IMR-90 (cell line): ENCODE measurements around the gene PRKACB. TPM values are rescaled to one million over a fixed set of nuclear protein-coding genes. Genes with fewer than 3 reads are reported as not detected.

ENCODE experiments used
- ATAC-seq: fragments of 200-7000 bp; cut with Tn5 transposase; 2 replicates; pipeline ENCODE4 v1.9.1; 2020; ENCODE audit warnings: low read depth, mild to moderate bottlenecking, moderate library complexity
- BruUV-seq: library from RNA; stranded (reverse); fragments of 400-500 nt; replicated peaks from 2 replicates; lab custom pipeline; 2021; lab: Mats Ljungman, UMichigan
- CTCF ChIA-PET: fragments of 300-600 bp; formaldehyde crosslinking; extraction: SDS; loops from one replicate; lab custom pipeline; 2021; ENCODE audit warnings: antibody characterized with exemption; lab: Yijun Ruan, JAX
- POLR2A ChIA-PET: fragments of 300-600 bp; sonication (Branson Sonifier 250); formaldehyde crosslinking; loops from one replicate; lab custom pipeline; 2022; ENCODE audit warnings: antibody characterized with exemption; ENCODE audit not compliant: unreplicated experiment; lab: Charles Lee
- DNase-seq: peaks from one replicate; pipeline ENCODE4 v3.0.0; 2013
- H2AFZ ChIP-seq: replicated peaks from 2 replicates; pipeline ENCODE3; 2013; ENCODE audit warnings: low read length, mild to moderate bottlenecking; ENCODE audit not compliant: poor library complexity
- H2AK5ac ChIP-seq: 2 replicates; pipeline ENCODE4 v1.6.1; 2013; ENCODE audit warnings: low read depth, low read length, inconsistent platforms
- H2AK9ac ChIP-seq: replicated peaks from 2 replicates; pipeline ENCODE3; 2013; ENCODE audit warnings: mild to moderate bottlenecking, low read depth, low read length, moderate library complexity; ENCODE audit not compliant: poor library complexity
- H2BK120ac ChIP-seq: 2 replicates; pipeline ENCODE4 v1.6.1; 2013; ENCODE audit warnings: low read depth, low read length, inconsistent platforms
- H2BK15ac ChIP-seq: 3 replicates; pipeline ENCODE4 v1.6.1; 2013; ENCODE audit warnings: low read depth, low read length, inconsistent platforms
- H2BK20ac ChIP-seq: 2 replicates; pipeline ENCODE4 v1.6.1; 2013; ENCODE audit warnings: low read depth, mild to moderate bottlenecking, inconsistent platforms, low read length, moderate library complexity
- H2BK5ac ChIP-seq: 2 replicates; pipeline ENCODE4 v1.6.1; 2013; ENCODE audit warnings: mild to moderate bottlenecking, low read depth, low read length, inconsistent platforms; ENCODE audit not compliant: poor library complexity, severe bottlenecking
- H3K14ac ChIP-seq: replicated peaks from 2 replicates; pipeline ENCODE4 v1.6.1; 2013; ENCODE audit warnings: low read depth, low read length, inconsistent platforms
- H3K18ac ChIP-seq: 2 replicates; pipeline ENCODE4 v1.6.1; 2013; ENCODE audit warnings: low read depth, low read length, control low read depth
- H3K23ac ChIP-seq: 2 replicates; pipeline ENCODE4 v1.6.1; 2013; ENCODE audit warnings: low read depth, low read length, inconsistent platforms
- H3K27ac ChIP-seq: 2 replicates; pipeline ENCODE4 v1.5.1; 2013; ENCODE audit warnings: mild to moderate bottlenecking, control low read depth, low read length; ENCODE audit not compliant: insufficient read depth
- H3K27me3 ChIP-seq: 2 replicates; pipeline ENCODE4 v1.6.1; 2013; ENCODE audit warnings: low read length; ENCODE audit not compliant: control insufficient read depth, insufficient read depth
- H3K36me3 ChIP-seq: 2 replicates; pipeline ENCODE4 v1.6.1; 2013; ENCODE audit warnings: low read length, mixed read lengths; ENCODE audit not compliant: control insufficient read depth, insufficient read depth
- H3K4ac ChIP-seq: 2 replicates; pipeline ENCODE4 v1.6.1; 2013; ENCODE audit warnings: low read depth, low read length, inconsistent platforms
- H3K4me1 ChIP-seq: 2 replicates; pipeline ENCODE4 v1.6.1; 2013; ENCODE audit warnings: low read length, mixed read lengths; ENCODE audit not compliant: control insufficient read depth, insufficient read depth
- H3K4me2 ChIP-seq: 2 replicates; pipeline ENCODE4 v1.6.1; 2013; ENCODE audit warnings: low read depth, mild to moderate bottlenecking, control low read depth, low read length, moderate library complexity
- H3K4me3 ChIP-seq: 2 replicates; pipeline ENCODE4 v1.5.1; 2013; ENCODE audit warnings: low read depth, mild to moderate bottlenecking, control low read depth, low read length, moderate library complexity; ENCODE audit not compliant: insufficient read depth
- H3K56ac ChIP-seq: 2 replicates; pipeline ENCODE4 v1.6.1; 2013; ENCODE audit warnings: low read length, inconsistent platforms; ENCODE audit not compliant: insufficient read depth; ENCODE audit errors: extremely low read depth
- H3K79me1 ChIP-seq, 2 experiments: 2 replicates each; pipeline ENCODE4 v1.6.1; 2013; ENCODE audit warnings: low read length in 2 of 2, inconsistent platforms in 1 of 2, low read depth in 1 of 2
- H3K9ac ChIP-seq: 2 replicates; pipeline ENCODE4 v1.6.1; 2013; ENCODE audit warnings: low read depth, low read length, control low read depth
- H3K9me1 ChIP-seq: 2 replicates; pipeline ENCODE4 v1.6.1; 2013; ENCODE audit warnings: low read length, inconsistent platforms; ENCODE audit not compliant: insufficient read depth
- H3K9me3 ChIP-seq: 2 replicates; pipeline ENCODE4 v1.6.1; 2013; ENCODE audit warnings: low read length; ENCODE audit not compliant: control insufficient read depth, insufficient read depth
- H4K20me1 ChIP-seq: 2 replicates; pipeline ENCODE4 v1.6.1; 2013; ENCODE audit warnings: low read length, inconsistent platforms; ENCODE audit not compliant: insufficient read depth
- H4K5ac ChIP-seq: 2 replicates; pipeline ENCODE4 v1.6.1; 2013; ENCODE audit warnings: mild to moderate bottlenecking, low read depth, low read length, control low read depth
- H4K8ac ChIP-seq, 2 experiments: 2 replicates each; pipeline ENCODE4 v1.6.1; 2013; ENCODE audit warnings: low read depth in 2 of 2, low read length in 2 of 2, control low read depth in 1 of 2, inconsistent platforms in 1 of 2
- H4K91ac ChIP-seq: 2 replicates; pipeline ENCODE4 v1.6.1; 2013; ENCODE audit warnings: low read depth, low read length, inconsistent platforms; ENCODE audit not compliant: insufficient read depth
- BHLHE40 ChIP-seq: fragments of 150-350 bp; IDR thresholded peaks from 2 replicates; pipeline ENCODE4 v1.6.1; 2016; ENCODE audit warnings: mild to moderate bottlenecking, low read depth, low read length
- CEBPB ChIP-seq: IDR thresholded peaks from 2 replicates; pipeline ENCODE4 v1.6.1; 2012; ENCODE audit warnings: low read depth, low read length, improper control_type of control experiment
- FOS ChIP-seq: fragments of 150-350 bp; IDR thresholded peaks from 2 replicates; pipeline ENCODE4 v1.6.1; 2016; ENCODE audit warnings: low read depth, low read length
- MAFK ChIP-seq: IDR thresholded peaks from 2 replicates; pipeline ENCODE4 v1.6.1; 2012; ENCODE audit warnings: low read depth, low read length, improper control_type of control experiment
- NFE2L2 ChIP-seq: fragments of 150-350 bp; IDR thresholded peaks from 2 replicates; pipeline ENCODE4 v1.6.1; 2016; ENCODE audit warnings: low read depth, mild to moderate bottlenecking, low read length
- USF2 ChIP-seq: fragments of 150-350 bp; IDR thresholded peaks from 2 replicates; pipeline ENCODE4 v1.6.1; 2017; ENCODE audit warnings: mild to moderate bottlenecking, antibody characterized with exemption, low read length, low read depth
- WGBS, 2 experiments: methylation state at CpG; one replicate each; pipeline versions ENCODE4 v1.1.5 to v1.1.7; 2013; ENCODE audit warnings: missing lambda C conversion rate in 2 of 2; ENCODE audit not compliant: insufficient read length in 1 of 2; ENCODE audit errors: extremely low coverage in 2 of 2; 5-methylcytosine and 5-hydroxymethylcytosine counted together
- dilution Hi-C: fragments of 300-500 bp; cut with HindIII; formaldehyde crosslinking; loops from one replicate; pipeline ENCODE4 v1.14.3; 2018; ENCODE audit warnings: low sequenced_read_pairs; ENCODE audit not compliant: unreplicated experiment
- in situ Hi-C: fragments of 300-500 bp; cut with MboI; formaldehyde crosslinking; loops from 3 replicates; pipeline ENCODE4 v1.14.3; 2019; ENCODE audit warnings: low sequenced_read_pairs, inconsistent platforms, mixed read lengths
- intact Hi-C: fragments of 100-400 bp; cut with micrococcal nuclease; formaldehyde crosslinking; loops from 2 replicates; pipeline ENCODE4 v1.10.0; 2022
- polyA plus RNA-seq, 3 experiments: library from polyadenylated mRNA; depleted of rRNA; stranded (reverse); fragments of >200 nt; gene quantifications; 2 replicates each; pipeline ENCODE4 v1.2.3, GENCODE V29; 2012; ENCODE audit warnings: low replicate concordance in 1 of 3
- total RNA-seq: library from RNA; depleted of rRNA; stranded (reverse); fragments of >200 nt; gene quantifications from 2 replicates; pipeline ENCODE4 v1.2.3, GENCODE V29; 2012
- TF ChIP-seq, protein P1 (sequence below): conservative IDR thresholded peaks from 2 replicates; pipeline ENCODE4 v1.5.1; 2012; ENCODE audit warnings: mild to moderate bottlenecking, low read depth, low read length, improper control_type of control experiment

The PRKACB gene
- total and polyA plus RNA-seq, 2 of the 4 experiments (the other 2 are of a cell fraction), result 8.2 to 8.3 TPM

DNA sequence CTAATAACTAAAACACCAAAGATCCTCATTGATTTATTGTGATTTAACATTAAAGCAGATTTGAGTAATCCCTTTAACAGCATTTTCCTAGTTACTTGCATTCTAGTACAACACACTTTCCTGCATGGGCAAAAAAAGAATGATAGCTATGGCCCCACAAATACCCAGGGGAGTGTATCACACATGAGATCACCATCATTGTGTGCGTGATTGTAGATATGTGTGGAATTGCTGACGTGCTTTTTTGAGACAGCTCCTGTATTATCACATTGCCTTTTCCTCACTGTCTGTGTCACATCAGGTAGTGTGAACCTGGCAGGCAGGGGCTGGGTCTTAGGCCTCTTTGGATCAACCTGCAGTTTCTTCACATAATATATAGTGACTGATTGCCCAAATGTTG, 109.0 kb downstream of the PRKACB start:
- TF ChIP-seq USF2 (no peak), FOS (0 out of 2 replicates have a peak, but pooled peaks have one; percentile 15), MAFK (peak; percentile 84), BHLHE40 (0 out of 2 replicates have a peak, but pooled peaks have one; percentile 11), NFE2L2 (no peak), CEBPB (0 out of 2 replicates have a peak, but pooled peaks have one; percentile 10)
- TF ChIP-seq, protein P1, sequence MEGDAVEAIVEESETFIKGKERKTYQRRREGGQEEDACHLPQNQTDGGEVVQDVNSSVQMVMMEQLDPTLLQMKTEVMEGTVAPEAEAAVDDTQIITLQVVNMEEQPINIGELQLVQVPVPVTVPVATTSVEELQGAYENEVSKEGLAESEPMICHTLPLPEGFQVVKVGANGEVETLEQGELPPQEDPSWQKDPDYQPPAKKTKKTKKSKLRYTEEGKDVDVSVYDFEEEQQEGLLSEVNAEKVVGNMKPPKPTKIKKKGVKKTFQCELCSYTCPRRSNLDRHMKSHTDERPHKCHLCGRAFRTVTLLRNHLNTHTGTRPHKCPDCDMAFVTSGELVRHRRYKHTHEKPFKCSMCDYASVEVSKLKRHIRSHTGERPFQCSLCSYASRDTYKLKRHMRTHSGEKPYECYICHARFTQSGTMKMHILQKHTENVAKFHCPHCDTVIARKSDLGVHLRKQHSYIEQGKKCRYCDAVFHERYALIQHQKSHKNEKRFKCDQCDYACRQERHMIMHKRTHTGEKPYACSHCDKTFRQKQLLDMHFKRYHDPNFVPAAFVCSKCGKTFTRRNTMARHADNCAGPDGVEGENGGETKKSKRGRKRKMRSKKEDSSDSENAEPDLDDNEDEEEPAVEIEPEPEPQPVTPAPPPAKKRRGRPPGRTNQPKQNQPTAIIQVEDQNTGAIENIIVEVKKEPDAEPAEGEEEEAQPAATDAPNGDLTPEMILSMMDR, result no peak
- peak overlapping the region; percentile 46 to 53; a peak in 3 of 4 replicates for H4K8ac ChIP-seq
- peak overlapping the region; percentile 74 for H2AK5ac ChIP-seq
- in situ Hi-C loops (no loop called here), intact Hi-C loops (loop anchor here (5.0 kb wide), 1 partner anchor 124 kb away; no protein-coding TSS in a partner anchor), dilution Hi-C loops (no loop called here)
- peak overlapping the region; percentile 77; the same call in 2 of the 3 replicates for H2BK15ac ChIP-seq
- H2AK9ac ChIP-seq, result no peak overlapping the region
- no peaks in the 10 kb centered on the region for H3K9me3 ChIP-seq
- no peak overlapping the region for H3K4me2 ChIP-seq
- no peaks in the 10 kb centered on the region for H3K36me3 ChIP-seq
- peak; percentile 85 for DNase-seq
- peak overlapping the region; percentile 85 for H2BK120ac ChIP-seq
- no peak overlapping the region for H3K4me3 ChIP-seq
- H3K9me1 ChIP-seq, result peaks cover 9% of the 10 kb centered on the region
- H4K91ac ChIP-seq, result peak overlapping the region; percentile 60
- H3K18ac ChIP-seq, result peak overlapping the region; percentile 77; the same call in 1 of the 2 replicates
- peaks cover 5% of the 10 kb centered on the region; the same call in 1 of the 2 replicates for H3K4me1 ChIP-seq
- no peak overlapping the region; the same call in 1 of the 2 replicates for H3K56ac ChIP-seq
- H2BK20ac ChIP-seq, result peak overlapping the region; percentile 84
- H3K27ac ChIP-seq, result no peak overlapping the region
- peak overlapping the region; percentile 28; the same call in 1 of the 2 replicates for H3K23ac ChIP-seq
- peak overlapping the region; percentile 90 for H2BK5ac ChIP-seq
- no CpG with 5 or more reads among the region's 2 CpGs for WGBS, 2 experiments
- H2AFZ ChIP-seq, result no peak overlapping the region
- H3K27me3 ChIP-seq, result no peaks in the 10 kb centered on the region
- H3K79me1 ChIP-seq, result no peaks in the 10 kb centered on the region; a peak in 1 of 4 replicates
- no TSS peak for BruUV-seq
- H3K14ac ChIP-seq, result peak overlapping the region; percentile 77
- POLR2A ChIA-PET, result no interaction called here
- peak overlapping the region; percentile 71 for H3K4ac ChIP-seq
- ATAC-seq, result peak; percentile 8; the same call in 1 of the 2 replicates
- H4K5ac ChIP-seq, result peak overlapping the region; percentile 12; the same call in 1 of the 2 replicates
- CTCF ChIA-PET, result interaction anchor here (0.8 to 1.3 kb wide), 4 partner anchors 19 to 519 kb away, joined by 3 to 4 read pairs (median 3); no protein-coding TSS in a partner anchor
- no peak overlapping the region for H3K9ac ChIP-seq
- H4K20me1 ChIP-seq, result no peaks in the 10 kb centered on the region
